Gastroesophageal sphincter (tissue), 3 donors: ENCODE results near the gene HES4.

Experiments
- EP300 ChIP-seq: sonication (generic); formaldehyde crosslinking; IDR thresholded peaks from one replicate; pipeline ENCODE4 v1.6.1; 2017; ENCODE audit warnings: antibody characterized with exemption, mild to moderate bottlenecking
- POLR2A ChIP-seq, 2 donors: fragments of 450-650 bp; IDR thresholded peaks; one replicate each; pipeline ENCODE4 v1.6.1; 2017; ENCODE audit warnings: antibody characterized with exemption in 2 of 2, mild to moderate bottlenecking in 2 of 2, moderate library complexity in 1 of 2
- POLR2AphosphoS5 ChIP-seq: sonication (generic); formaldehyde crosslinking; IDR thresholded peaks from one replicate; pipeline ENCODE4 v1.6.1; 2017; ENCODE audit warnings: antibody characterized with exemption
- TF ChIP-seq, protein P1 (sequence below), 4 experiments: fragments of 200-600 bp in 2 of 4; fragments of 450-650 bp in 2 of 4; sonication (generic) in 1 of 4; IDR thresholded peaks; one replicate each; pipeline ENCODE4 v1.5.1; 2017 to 2019; ENCODE audit warnings: antibody characterized with exemption in 4 of 4, mild to moderate bottlenecking in 2 of 4, moderate library complexity in 2 of 4

- TF ChIP-seq EP300 (no peak), POLR2A (IDR thresholded peaks at IDR 0.05) (no peak), POLR2AphosphoS5 (no peak)
- TF ChIP-seq, protein P1, sequence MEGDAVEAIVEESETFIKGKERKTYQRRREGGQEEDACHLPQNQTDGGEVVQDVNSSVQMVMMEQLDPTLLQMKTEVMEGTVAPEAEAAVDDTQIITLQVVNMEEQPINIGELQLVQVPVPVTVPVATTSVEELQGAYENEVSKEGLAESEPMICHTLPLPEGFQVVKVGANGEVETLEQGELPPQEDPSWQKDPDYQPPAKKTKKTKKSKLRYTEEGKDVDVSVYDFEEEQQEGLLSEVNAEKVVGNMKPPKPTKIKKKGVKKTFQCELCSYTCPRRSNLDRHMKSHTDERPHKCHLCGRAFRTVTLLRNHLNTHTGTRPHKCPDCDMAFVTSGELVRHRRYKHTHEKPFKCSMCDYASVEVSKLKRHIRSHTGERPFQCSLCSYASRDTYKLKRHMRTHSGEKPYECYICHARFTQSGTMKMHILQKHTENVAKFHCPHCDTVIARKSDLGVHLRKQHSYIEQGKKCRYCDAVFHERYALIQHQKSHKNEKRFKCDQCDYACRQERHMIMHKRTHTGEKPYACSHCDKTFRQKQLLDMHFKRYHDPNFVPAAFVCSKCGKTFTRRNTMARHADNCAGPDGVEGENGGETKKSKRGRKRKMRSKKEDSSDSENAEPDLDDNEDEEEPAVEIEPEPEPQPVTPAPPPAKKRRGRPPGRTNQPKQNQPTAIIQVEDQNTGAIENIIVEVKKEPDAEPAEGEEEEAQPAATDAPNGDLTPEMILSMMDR (IDR thresholded peaks at IDR 0.05), result no peak
Measured at GRCh38 chr1:1034439-1034781, 34.5 kb upstream of the HES4 start.
